BJ (cell line): Measurements from ENCODE around the gene ICA1. TPM values are rescaled to one million over a fixed set of nuclear protein-coding genes. Genes with fewer than 3 reads are reported as not detected.

Experiments used
- CTCF ChIA-PET: fragments of 350-600 bp; formaldehyde crosslinking; extraction: SDS; loops from one replicate; lab custom pipeline; 2021; ENCODE audit warnings: antibody characterized with exemption, inconsistent platforms; lab: Yijun Ruan, JAX
- POLR2A ChIA-PET: fragments of 300-600 bp; sonication (Branson Sonifier 250); formaldehyde crosslinking; extraction: SDS; loops from one replicate; lab custom pipeline; 2021; ENCODE audit warnings: antibody characterized with exemption; lab: Charles Lee
- DNase-seq: peaks from one replicate; pipeline ENCODE4 v3.0.0-alpha.2; 2011; ENCODE audit warnings: low read depth
- H3K27me3 ChIP-seq: 2 replicates; pipeline ENCODE4 v1.6.0; 2011; ENCODE audit warnings: low read length; ENCODE audit not compliant: control insufficient read depth, insufficient read depth
- H3K36me3 ChIP-seq: 2 replicates; pipeline ENCODE4 v1.5.1; 2011; ENCODE audit warnings: low read length; ENCODE audit not compliant: control insufficient read depth, insufficient read depth
- H3K4me3 ChIP-seq: 2 replicates; pipeline ENCODE4 v1.5.1; 2011; ENCODE audit warnings: low read depth, mild to moderate bottlenecking, control low read depth, low read length
- polyA plus RNA-seq: library from polyadenylated mRNA; depleted of rRNA; stranded (reverse); fragments of >200 nt; gene quantifications from 2 replicates; pipeline ENCODE4 v1.2.3, GENCODE V29; 2011
- TF ChIP-seq, protein P1 (sequence below): IDR thresholded peaks from 2 replicates; pipeline ENCODE4 v1.5.1; 2011; ENCODE audit warnings: low read depth, mild to moderate bottlenecking, control low read depth, inconsistent platforms, low read length, moderate library complexity; ENCODE audit not compliant: insufficient read depth

The ICA1 gene
- polyA plus RNA-seq, 1 experiment, result 0.15 TPM

DNA sequence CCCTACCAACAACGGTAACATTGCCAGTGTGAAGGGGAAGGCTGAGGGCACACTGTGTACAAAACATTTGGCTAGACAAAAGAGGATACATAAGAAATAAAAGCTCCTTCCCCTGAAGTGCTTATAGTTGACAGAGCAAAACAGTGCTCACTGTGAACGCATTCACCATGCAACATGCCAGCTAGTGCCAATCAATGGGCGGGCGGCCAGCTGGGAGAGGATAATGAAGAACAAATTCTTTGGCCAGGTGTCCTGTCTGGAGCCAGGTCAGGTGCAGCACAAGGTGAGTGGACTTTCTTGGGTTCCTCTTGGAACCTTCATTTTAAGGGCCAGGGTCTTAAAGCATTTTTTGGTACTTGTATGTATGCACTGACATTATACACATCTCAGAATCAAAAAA, 106.1 kb downstream of the ICA1 start:
- POLR2A ChIA-PET, result no interaction called here
- DNase-seq, result no peak
- TF ChIP-seq, protein P1, sequence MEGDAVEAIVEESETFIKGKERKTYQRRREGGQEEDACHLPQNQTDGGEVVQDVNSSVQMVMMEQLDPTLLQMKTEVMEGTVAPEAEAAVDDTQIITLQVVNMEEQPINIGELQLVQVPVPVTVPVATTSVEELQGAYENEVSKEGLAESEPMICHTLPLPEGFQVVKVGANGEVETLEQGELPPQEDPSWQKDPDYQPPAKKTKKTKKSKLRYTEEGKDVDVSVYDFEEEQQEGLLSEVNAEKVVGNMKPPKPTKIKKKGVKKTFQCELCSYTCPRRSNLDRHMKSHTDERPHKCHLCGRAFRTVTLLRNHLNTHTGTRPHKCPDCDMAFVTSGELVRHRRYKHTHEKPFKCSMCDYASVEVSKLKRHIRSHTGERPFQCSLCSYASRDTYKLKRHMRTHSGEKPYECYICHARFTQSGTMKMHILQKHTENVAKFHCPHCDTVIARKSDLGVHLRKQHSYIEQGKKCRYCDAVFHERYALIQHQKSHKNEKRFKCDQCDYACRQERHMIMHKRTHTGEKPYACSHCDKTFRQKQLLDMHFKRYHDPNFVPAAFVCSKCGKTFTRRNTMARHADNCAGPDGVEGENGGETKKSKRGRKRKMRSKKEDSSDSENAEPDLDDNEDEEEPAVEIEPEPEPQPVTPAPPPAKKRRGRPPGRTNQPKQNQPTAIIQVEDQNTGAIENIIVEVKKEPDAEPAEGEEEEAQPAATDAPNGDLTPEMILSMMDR, result no peak
- H3K36me3 ChIP-seq, result no peaks in the 10 kb centered on the region
- CTCF ChIA-PET, result no interaction called here
- H3K27me3 ChIP-seq, result no peaks in the 10 kb centered on the region
- no peak overlapping the region for H3K4me3 ChIP-seq

DNA sequence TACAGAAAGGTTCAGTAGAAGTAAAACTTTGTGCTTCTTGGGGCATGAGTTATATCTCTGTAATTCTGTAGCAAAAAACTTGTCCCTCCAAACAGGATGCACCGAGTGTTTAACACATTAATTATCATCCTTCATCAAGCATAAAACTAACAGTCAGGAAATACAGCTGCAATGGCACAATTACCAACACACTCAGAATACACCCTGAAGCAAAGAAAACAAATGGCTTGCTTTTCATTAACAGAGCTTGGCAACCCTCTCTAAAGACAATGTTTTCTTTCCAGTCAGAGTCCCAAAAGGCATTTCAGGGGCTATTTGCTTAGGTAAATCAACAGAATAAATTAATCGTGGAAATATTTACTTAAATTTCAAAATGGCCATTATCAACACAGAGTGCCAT, 107.7 kb downstream of the ICA1 start:
- no peak for DNase-seq
- POLR2A ChIA-PET, result no interaction called here
- CTCF ChIA-PET, result no interaction called here
- Histone ChIP-seq H3K4me3 (no peak overlapping the region), H3K36me3 (no peaks in the 10 kb centered on the region), H3K27me3 (no peaks in the 10 kb centered on the region)
- TF ChIP-seq, protein P1, result no peak

DNA sequence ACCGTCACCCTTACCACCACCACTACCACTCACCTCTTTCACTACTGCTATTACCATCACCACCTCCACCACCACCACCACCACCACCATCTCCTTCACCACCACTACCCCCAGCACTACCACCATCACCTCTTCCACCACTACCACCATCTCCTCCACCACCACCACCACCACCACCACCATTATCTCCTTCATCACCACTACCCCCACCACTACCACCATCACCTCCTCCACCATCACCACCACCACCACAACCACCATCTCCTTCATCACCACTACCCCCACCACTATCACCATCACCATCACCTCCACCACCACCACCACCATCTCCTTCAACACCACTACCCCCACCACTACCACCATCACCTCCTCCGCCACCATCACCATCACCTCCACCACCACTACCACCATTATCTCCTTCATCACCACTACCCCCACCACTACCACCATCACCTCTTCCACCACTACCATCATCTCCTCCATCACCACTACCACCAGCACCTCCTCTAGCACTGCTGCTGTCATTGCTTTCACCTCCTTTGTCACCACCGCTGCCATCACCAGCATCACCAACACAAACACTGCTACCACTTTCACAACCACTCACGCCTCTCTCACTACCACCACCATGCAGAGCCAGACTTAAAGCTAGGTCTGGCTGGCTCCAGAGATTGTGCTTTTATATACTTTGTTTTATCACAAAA, 109.3 kb downstream of the ICA1 start:
- ChIA-PET POLR2A (no interaction called here), CTCF (no interaction called here)
- Histone ChIP-seq H3K36me3 (no peaks in the 10 kb centered on the region), H3K4me3 (no peak overlapping the region), H3K27me3 (no peaks in the 10 kb centered on the region)
- DNase-seq, result no peak
- TF ChIP-seq, protein P1, result no peak

DNA sequence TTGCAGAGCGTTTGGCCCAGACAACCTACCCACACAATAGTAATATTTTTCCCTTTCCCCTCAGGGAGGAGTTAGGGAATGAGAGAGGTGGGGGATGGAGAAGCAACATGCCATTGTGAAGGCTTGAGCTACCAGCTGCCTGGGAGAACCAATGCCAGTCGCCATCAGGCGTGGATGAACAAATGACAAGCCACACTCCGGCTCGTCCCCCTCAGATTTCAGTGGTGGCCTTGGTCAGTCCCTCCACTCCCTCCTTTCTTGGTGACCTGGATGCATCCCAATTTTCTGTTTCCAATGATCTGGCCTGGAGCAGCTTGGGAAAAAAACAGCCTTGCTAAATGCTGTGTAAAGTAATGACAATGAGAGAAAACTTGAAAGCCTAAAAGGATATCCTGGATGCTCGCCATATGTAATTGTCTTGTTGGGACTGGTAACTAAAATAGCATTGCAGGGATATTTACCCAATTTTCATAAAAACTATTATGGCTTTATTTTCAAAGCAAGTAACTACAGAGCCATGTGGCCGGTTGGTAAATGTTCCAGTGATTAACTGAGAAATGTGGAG, 110.7 kb downstream of the ICA1 start:
- H3K36me3 ChIP-seq, result no peaks in the 10 kb centered on the region
- no peak for DNase-seq
- CTCF ChIA-PET, result interaction anchor here (0.6 kb wide), 1 partner anchor 16 kb away, joined by 3 read pairs; no protein-coding TSS in a partner anchor
- no peak overlapping the region for H3K4me3 ChIP-seq
- no peaks in the 10 kb centered on the region for H3K27me3 ChIP-seq
- TF ChIP-seq, protein P1, result no peak
- POLR2A ChIA-PET, result no interaction called here

DNA sequence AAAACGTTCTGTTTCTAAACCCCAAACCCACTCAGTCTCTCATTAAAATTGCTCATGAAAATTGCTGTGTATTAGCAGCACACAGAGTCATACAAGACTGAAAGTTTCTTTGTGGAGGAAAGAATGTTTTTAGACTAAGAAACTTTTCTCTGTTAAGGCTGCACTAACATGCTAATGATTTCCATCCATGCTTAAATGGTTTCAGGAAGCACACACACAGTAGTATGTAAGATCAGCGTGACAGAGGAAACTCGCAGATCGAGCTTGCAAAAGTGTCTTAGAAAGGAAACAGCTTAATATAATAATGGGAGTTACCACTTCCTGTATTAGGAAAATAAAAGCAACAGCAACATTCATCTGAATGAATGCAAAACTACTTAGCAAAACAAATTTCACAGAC, 112.7 kb downstream of the ICA1 start:
- CTCF ChIA-PET, result no interaction called here

More for the DNA sequence above, 112.7 kb downstream of the ICA1 start:
- POLR2A ChIA-PET, result no interaction called here
- TF ChIP-seq, protein P1, result no peak
- no peak overlapping the region for H3K4me3 ChIP-seq
- no peak for DNase-seq
- H3K27me3 ChIP-seq, result 0 out of 2 replicates have a peak, but pooled peaks cover 2% of the 10 kb centered on the region
- H3K36me3 ChIP-seq, result no peaks in the 10 kb centered on the region
